PC-3 (cell line): Measurements from ENCODE around the gene HOXD3.

Experiments
- CTCF ChIP-seq: fragments of 300-600 bp; sonication (generic); conservative IDR thresholded peaks from 2 replicates; pipeline ENCODE4 v1.5.1; 2017; ENCODE audit warnings: antibody characterized with exemption, low read depth, mild to moderate bottlenecking, low read length
- EZH2 ChIP-seq: fragments of 300-600 bp; sonication (generic); IDR thresholded peaks from one replicate; pipeline ENCODE4 v1.6.1; 2017; ENCODE audit warnings: antibody characterized with exemption, mild to moderate bottlenecking, low read length; ENCODE audit not compliant: unreplicated experiment
- EZH2phosphoT487 ChIP-seq: fragments of 300-600 bp; sonication (generic); IDR thresholded peaks from 2 replicates; pipeline ENCODE4 v1.6.1; 2018; ENCODE audit warnings: mild to moderate bottlenecking, antibody characterized with exemption, low read length, borderline replicate concordance

GRCh38 chr2:176192351-176192750 lies 35.2 kb downstream of the HOXD3 start:
- TF ChIP-seq CTCF = no peak
- no peak for TF ChIP-seq EZH2phosphoT487
- TF ChIP-seq EZH2 = no peak
